ENCODE measurements around the gene DIP2B.
"Not testable (repeated sequence)": the region's sequence is repeated elsewhere in the genome, so short reads cannot be mapped to it uniquely, and the experiment has no call there.

Gene DIP2B

DNA sequence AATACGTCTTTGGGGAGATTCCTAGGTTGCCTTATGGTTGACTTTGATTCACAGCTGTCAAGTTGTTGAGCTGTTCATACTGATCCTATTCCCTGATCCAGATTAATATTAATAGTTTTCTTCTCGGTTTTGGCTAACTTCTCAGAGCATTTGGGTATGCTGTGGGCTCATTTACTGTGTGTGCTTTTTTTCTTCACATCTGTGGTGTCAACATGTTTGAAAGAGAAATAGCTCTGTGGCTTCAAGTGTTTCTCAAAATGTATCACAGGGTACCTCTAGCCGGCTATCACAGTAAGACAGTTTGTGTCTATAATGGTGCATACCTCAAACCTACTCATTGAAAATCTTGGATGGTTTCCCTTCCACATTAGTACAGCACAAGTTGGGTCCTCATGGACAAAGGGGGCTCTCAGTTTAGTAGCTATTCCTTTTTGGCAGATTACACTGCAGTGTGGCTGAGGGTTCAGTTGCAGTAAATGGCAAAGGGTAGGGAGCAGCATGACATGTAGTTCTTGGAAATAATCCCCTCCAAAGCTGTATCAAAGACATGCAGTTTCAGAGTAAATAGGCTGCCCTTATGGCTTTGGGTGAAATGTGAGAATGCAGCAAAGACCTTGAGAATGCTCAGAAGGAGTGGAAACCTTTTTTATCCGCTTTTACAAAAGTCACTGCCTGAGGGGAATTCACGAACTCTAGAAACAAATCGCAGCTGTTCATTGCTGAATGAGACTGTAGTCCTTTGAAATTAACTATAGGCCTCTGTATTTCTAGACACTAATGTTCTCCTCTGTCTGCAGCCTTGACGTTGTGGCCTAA is 156.7 kb downstream of the DIP2B start:
- in situ Hi-C loops (cut with MboI; ENCODE audit: low sequenced_read_pairs), result no loop called here

DNA sequence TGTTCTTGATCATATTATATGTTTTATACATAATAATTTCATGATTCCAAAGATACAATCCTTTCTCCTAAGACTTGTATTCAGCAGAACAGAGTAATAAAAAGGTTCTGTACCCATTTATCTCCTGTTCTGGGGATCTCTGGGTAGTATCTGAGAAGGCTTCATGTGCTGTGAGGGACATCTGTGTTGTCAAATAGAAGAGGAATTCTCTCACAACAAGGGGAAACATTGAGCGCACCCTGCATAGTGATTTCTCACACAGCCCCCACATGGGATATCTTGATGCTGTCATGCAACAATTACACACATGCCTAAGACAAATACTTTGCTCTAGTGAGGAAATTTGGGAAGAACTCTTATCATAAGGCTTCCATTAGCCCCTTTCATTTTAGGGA is 157.3 kb downstream of the DIP2B start:
- in situ Hi-C loops (cut with MboI; ENCODE audit: low sequenced_read_pairs), result no loop called here

DNA sequence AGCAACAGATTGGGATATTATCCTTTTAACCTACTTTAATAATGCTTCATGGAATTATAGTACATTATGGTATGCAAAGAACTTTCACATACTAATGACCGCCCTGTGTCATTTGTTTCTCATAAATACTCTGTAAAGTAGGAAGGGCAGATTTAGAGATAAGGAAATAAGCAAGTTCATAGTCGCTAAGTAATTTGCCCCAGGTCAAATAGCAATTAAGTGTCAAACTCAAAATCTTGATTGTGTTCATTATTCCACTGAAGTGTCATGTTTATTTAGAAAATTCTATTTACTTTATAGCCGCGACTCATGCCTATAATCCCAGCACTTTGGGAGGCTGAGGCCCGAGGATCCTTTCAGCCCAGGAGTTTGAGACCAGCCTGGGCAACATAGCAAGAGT is 160.4 kb downstream of the DIP2B start:
- in situ Hi-C loops (cut with MboI; ENCODE audit: low sequenced_read_pairs), result no loop called here

DNA sequence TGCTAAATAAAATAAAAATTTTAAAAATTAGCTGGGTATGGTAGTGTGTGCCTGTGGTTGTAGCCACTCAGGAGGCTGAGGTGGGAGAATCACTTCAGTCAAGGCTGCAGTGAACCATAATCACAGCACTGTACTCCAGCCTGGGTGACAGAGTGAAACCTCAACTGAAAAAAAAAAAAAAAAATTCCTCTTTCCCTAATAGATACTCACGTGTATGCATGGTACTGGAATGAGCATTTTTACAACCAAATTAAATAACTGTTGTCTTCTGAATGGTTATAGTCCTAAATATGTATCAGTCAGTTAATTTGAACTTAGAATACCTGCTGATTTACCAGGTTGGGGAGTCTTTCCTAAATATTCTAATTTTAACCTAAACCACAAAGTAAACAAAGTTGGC is 160.8 kb downstream of the DIP2B start:
- in situ Hi-C loops (cut with MboI; ENCODE audit: low sequenced_read_pairs), result no loop called here

DNA sequence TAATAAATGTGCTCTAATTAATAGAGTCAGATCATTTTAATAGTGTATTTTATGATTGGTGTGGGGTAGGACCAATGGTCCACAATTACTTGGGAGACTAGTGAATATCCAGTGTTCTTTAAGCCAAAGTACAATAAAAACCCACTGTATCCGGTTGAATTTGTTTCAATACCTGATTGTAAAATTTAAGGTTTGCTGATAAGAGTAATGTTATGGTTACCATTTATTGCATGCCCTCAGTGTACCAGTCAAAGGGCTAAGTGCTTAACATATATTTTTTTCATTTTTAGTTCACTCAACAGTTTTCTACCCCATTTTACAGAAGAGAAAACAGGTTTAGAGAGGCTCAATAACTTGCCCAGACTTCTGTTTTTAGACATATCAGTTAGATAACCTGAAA is 161.2 kb downstream of the DIP2B start:
- in situ Hi-C loops (cut with MboI; ENCODE audit: low sequenced_read_pairs), result no loop called here

DNA sequence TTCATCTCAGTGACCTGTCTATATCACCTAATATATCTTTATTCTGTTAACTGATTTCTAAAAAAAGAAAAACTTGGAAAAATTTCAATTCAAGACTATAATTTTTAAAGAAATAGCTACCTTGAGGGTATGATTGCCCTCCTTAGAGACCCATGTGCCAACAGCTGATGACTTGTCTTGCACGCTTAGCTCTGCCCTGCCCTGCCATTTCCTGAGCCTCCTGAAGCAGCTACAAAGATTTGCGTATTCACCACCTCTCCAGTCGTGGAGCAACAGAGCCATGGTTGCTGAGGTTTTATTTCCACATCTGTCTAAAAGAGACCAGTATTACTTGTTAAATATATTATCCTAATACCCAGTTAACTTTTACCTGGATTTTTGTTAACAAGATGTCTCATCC is 167.4 kb downstream of the DIP2B start:
- in situ Hi-C loops (cut with MboI; ENCODE audit: low sequenced_read_pairs), result no loop called here

DNA sequence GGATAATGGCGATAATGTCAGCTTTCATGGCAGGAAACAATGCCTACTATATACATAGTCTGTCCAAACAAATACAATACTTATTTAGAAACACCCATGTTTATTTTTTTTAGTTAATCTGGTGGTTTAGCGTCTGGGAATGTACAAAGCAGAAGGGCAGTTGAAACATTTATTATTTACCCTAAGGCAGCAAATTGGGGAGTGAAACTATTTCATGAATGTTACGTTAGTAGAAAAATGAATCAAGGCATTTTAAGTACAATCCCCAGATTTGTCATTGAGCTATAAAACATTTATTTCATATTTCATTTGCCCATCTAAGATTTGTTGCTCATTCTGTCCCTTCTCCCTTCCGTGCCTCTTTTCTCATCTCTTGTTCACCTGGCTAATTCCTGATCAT is 172.0 kb downstream of the DIP2B start:
- in situ Hi-C loops (cut with MboI; ENCODE audit: low sequenced_read_pairs), result no loop called here

DNA sequence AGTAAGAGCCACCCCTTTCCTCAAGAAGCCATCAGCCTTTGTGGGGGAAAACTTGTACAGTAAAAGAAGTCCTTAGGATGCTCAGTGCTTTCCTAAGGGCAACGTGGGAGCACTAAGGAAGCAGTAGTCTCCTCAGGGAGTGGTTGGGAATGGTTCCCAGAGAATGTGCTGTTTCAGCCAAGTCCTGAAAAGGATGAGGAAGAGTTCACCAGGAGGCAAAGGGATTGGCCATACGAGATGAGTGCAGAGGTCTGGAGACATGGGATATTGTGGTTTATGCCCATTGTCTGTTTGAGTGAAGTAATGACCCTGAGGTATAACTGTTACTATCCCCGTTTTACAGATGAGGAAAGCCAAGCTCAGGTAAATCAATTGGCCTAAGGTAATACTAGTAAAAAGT is 173.1 kb downstream of the DIP2B start:
- in situ Hi-C loops (cut with MboI; ENCODE audit: low sequenced_read_pairs), result no loop called here

DNA sequence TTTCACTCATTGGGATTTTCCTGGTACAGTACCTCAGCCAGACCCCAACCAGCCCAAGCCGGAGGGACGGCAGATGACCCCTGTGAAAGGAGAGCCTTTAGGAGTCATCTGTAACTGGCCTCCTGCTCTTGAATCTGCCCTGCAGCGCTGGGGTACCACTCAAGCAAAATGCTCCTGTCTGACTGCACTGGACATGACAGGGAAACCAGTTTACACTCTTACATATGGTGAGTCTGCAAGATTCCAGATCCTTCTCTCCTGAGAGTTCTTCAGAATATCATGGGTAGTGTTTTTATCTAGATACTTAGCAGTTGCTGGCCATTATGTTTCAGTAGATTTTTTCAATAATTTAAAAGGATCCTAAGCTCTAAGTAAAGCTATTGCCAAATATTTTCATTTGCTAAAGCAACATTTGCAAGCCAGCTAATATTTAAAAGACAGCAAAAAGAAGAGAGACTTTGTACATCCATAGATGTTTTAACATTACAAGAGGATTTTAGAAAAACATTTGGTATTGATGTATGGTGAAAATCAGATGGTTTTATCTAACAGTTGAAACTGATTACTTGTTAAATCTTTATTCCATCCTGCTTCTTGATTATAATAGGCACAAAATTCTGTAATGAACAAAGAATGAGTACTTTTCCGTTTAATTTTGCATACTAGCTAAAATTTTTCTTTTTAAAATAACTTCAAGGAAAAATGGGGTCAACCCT is 174.0 kb downstream of the DIP2B start:
- in situ Hi-C loops (cut with MboI; ENCODE audit: low sequenced_read_pairs), result no loop called here

DNA sequence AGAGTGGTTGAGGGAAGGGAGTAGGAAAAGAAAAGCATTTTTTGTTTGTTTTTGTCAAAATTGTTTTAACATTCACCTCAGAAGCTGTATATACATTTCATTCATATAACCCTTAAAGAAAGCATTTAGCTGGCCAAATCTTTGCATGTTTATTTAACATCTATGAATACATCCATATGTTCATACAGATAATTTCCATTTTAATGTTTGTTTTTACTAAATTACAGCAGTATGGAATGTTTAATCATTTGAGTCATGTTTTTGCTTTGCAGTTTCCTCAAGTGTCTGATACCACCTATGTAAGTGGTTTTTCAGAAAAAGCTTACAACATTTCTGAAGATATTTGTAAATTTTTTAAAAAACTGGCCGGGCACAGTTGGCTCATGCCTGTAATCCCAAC is 174.8 kb downstream of the DIP2B start:
- in situ Hi-C loops (cut with MboI; ENCODE audit: low sequenced_read_pairs), result no loop called here

DNA sequence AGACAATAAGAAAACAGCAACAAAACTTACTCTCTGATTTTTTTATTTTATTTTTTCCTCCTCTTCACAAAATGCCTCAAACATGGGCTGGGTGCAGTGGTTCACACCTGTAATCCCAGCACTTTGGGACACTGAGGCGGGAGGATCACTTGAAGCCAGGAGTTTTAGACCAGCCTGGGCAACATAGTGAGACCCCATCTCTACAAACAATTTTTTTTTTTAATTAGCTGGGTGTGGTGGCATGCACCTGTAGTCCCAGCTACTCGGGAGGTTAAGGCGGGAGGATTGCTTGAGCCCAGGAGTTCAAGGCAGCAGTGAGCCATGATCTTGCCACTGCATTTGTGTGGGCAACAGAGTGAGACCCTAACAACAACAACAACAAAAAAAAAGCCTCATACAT is 176.3 kb downstream of the DIP2B start:
- in situ Hi-C loops (cut with MboI; ENCODE audit: low sequenced_read_pairs), result not testable (repeated sequence)

DNA sequence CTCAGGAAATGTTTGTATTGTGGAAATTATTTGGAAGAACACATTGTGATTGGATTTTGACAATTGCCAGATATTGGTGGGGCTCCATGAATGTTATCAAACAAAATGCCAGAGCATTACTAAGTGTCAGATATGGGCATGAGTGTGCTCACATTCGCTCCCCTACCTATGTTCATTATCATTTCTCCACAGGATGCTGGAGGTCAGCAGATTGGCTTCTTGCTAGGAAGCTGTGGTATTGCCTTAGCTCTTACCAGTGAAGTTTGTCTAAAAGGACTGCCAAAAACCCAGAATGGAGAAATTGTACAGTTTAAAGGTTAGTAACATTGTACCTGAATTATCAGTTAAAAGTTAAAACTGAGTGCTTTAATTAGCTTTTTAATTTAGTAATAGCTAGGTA is 180.9 kb downstream of the DIP2B start:
- in situ Hi-C loops (cut with MboI; ENCODE audit: low sequenced_read_pairs), result no loop called here

DNA sequence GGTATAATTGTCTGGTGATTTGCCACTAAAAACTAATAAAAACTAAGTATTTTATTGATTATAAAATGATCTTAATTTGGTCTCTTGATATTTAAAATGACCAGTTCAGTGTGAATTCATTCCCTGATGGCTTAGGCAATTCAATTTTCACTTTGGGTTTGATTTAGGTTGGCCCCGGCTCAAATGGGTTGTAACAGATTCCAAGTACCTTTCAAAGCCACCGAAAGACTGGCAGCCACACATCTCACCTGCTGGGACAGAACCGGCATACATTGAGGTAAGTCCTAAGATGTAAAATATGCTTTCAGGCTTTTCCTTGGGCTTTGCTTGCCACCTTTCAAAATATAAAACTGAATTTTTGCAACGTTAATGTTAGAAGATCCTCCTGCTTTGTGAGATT is 181.6 kb downstream of the DIP2B start:
- in situ Hi-C loops (cut with MboI; ENCODE audit: low sequenced_read_pairs), result no loop called here

DNA sequence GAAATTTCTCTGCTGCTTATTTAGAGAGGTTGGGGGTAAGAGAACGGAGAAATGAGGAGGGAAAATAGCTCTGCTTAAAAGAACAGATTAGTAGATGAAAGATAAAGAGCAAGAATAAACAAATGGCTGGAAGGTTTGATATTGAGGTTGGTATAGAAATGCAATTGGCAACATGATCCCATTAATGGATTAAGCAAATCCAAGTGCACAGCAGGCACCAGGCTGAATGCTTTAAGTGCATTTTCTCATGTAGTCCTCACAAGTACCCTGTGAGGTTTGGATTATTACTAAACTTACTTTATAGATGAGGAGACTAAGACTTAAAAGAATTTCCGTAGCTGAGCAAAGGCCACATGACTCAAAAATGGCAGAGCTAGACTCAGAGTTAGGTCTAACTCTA is 182.2 kb downstream of the DIP2B start:
- in situ Hi-C loops (cut with MboI; ENCODE audit: low sequenced_read_pairs), result no loop called here

DNA sequence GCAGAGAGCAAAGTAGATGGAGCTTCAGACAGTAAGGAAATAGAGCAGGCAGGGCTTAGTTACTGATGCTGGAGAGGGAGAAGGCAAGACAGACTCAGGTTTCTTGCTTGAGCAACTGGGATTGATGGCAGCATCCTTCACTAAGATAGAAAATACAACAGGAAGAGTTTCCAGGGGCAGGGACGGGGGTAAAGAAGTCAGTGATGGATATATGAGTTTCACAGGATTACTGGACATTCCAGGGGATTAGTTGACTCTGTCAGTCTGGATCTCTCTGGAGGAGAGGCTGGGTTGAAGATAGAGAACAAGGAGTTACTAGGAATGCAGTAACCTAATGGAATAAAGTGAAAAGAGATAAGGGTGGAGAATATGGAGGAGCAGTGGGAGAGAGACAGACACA is 184.7 kb downstream of the DIP2B start:
- in situ Hi-C loops (cut with MboI; ENCODE audit: low sequenced_read_pairs), result no loop called here

DNA sequence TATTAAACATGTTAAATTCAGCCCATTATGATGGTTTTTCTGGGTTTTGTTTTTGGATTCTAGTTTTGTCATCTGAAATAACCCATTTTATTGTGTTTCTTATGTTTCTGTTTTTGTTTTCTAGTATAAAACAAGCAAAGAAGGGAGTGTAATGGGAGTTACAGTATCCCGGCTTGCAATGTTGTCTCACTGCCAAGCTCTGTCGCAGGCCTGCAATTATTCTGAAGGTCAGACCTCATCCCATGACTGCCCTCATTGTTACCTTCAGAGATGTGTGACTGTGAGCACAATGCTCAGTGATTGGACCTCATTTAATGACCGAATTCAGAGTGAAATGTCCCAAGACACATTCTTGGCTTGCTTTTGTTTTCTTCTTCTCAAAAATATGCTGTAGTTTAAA is 186.1 kb downstream of the DIP2B start:
- in situ Hi-C loops (cut with MboI; ENCODE audit: low sequenced_read_pairs), result no loop called here

DNA sequence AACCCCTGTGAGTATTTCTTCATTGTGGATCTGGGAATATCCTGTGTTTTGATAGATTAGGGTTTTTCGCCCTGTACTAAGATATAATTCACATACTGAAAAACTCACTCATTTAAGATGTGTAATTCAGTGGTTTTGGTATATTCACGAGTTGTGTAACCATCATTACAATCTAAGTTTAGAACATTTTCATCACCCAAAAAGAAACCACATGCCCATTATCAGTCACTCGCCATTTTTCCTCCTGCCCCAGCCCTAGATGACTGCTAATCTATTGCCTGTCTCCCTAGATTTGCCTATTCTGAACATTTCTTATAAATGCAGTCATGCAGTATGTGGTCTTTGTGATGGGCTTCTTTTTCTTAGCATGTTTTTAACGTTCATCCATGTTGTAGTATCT is 191.2 kb downstream of the DIP2B start:
- in situ Hi-C loops (cut with MboI; ENCODE audit: low sequenced_read_pairs), result no loop called here

DNA sequence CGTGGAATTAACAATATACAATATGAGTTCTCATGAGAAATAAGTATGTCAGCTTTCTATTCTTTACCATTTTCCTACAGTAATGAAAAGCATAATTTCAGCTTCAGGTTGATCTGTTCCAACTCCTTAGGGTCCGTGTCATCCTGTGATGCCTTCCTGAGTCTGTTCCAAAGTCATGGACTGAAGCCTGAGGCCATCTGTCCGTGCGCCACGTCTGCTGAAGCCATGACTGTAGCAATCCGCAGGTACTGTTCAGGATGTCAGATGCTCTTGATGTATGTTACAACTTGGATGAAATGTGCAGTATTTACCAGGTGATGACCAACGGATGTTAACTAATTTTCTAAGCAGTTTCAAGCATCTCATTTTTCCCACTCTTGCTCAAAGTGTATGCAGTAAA is 192.1 kb downstream of the DIP2B start:
- in situ Hi-C loops (cut with MboI; ENCODE audit: low sequenced_read_pairs), result no loop called here

DNA sequence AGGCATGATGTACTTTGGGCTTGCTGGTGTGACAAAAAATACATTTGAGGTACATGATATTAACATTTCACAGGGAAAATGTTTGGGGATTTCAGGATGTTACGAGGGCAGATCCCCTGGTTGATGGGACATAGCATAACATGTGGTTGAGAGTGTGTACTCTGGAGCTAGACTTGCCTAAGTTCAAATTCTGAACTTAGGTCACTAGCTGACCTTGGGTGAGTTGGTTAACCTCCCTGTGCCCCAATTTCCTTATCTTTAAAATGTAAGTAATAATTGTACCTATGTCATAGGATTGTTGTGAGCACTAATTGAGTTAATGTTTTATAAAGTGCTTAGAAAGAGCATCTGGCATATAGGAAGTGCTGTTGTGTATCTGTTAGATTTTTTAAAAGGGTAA is 194.4 kb downstream of the DIP2B start:
- in situ Hi-C loops (cut with MboI; ENCODE audit: low sequenced_read_pairs), result no loop called here

DNA sequence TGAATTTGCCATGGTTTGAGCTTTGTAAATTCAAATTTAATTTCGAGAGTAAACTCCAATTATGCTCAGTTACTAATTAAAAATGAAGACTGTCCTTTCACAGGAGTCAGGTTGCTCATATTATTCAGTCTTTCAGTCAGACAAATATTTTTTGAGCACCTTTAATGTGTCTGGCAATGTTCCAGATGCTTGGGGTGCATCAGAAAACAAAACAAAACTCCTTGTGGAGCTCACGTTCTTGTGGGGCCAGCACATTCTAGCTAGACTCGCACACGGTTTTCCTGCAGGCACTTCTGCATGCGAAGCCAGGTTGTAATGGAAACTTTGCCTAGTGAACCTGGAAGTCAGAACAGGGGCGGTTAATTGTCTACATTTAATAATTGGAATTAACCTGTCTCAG is 195.2 kb downstream of the DIP2B start:
- in situ Hi-C loops (cut with MboI; ENCODE audit: low sequenced_read_pairs), result no loop called here

DNA sequence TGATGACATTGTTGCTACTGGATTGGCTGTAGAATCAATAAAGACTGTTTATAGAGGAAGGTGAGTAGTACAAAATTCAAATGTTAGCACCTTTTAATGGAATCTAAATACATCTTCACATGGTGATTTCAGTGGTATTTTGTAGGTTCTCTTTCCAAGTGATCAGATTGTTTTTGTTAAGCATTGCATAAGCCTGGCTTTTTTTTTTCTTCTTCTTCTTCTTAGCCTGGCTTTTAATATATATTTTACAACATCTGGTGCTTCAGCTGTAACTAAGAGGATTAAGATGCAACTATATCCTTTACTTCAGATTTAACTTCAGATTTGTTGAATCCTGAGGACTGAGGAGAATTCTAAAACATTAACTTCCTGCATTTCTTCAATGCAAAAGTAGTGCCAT is 201.8 kb downstream of the DIP2B start:
- in situ Hi-C loops (cut with MboI; ENCODE audit: low sequenced_read_pairs), result no loop called here

DNA sequence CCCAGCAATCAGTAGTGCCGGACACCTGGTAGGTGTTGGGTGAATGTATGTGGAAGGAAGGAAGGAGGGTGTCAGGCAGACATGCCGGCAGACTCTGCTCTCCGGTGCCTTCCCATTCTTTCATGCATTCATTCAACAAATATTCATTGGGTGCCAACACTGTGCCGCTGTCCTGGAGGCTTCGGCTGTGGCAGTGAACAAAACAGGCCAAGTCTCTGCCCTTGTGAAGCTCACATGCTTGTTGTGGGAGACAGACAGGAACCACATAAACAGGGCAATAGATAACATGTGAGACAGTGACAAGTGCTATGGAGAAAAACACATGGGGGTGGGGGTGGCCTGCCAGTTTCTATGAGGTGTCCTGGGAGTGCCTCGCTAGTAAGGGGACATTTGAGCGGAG is 202.6 kb downstream of the DIP2B start:
- in situ Hi-C loops (cut with MboI; ENCODE audit: low sequenced_read_pairs), result no loop called here

DNA sequence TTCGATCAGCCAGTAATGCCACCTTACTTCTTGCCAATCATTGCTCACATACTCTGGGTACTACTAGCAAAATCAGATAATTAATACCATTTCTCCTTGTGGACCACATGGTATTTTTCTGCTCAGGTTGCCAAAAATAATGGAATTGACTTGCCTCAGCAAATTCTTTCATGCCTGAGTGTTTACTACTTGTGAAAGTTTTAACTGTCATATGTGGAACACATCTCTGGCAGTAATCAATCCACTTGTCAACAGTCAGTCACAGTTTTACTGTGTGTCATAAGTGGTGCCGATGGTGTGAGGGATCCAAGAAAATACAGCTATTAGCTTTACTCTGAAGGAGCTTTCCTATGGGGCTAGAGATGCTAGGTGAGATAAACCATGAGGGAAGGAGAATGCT is 203.8 kb downstream of the DIP2B start:
- in situ Hi-C loops (cut with MboI; ENCODE audit: low sequenced_read_pairs), result no loop called here
